CD4-positive, alpha-beta T cell (primary cell): ENCODE results near the gene CCDC152. TPM values are rescaled to one million over a fixed set of nuclear protein-coding genes. Genes with fewer than 3 reads are reported as not detected.

ENCODE experiments used
- ATAC-seq: fragments of 200-7000 bp; cut with Tn5 transposase; one replicate; pipeline ENCODE4 v1.10.0; 2022; ENCODE audit warnings: mild to moderate bottlenecking; ENCODE audit not compliant: poor library complexity
- CTCF ChIA-PET: fragments of 350-600 bp; sonication (Branson Sonifier 250); formaldehyde crosslinking; loops from one replicate; lab custom pipeline; 2021; ENCODE audit warnings: antibody characterized with exemption, inconsistent platforms; lab: Charles Lee
- POLR2A ChIA-PET: fragments of 350-600 bp; sonication (Branson Sonifier 250); formaldehyde crosslinking; loops from one replicate; lab custom pipeline; 2021; ENCODE audit warnings: antibody characterized with exemption, inconsistent platforms; lab: Charles Lee
- DNase-seq, 14 experiments: peaks; one replicate each; pipeline ENCODE4 v3.0.0-alpha.2; 2013 to 2020; ENCODE audit warnings: mixed read lengths in 2 of 14
- H3K27ac ChIP-seq, 2 donors: one replicate each; pipeline versions ENCODE4 v1.5.1 to v1.7.0; 2013; ENCODE audit warnings: low read length in 2 of 2, low read depth in 1 of 2, mild to moderate bottlenecking in 1 of 2
- H3K27me3 ChIP-seq, 2 experiments: 1 replicate in 1 of 2; 2 replicates in 1 of 2; pipeline versions ENCODE4 v1.6.1 to v1.7.0; 2013; ENCODE audit warnings: low read length in 2 of 2, control low read depth in 1 of 2, mild to moderate bottlenecking in 1 of 2, moderate library complexity in 1 of 2; ENCODE audit not compliant: insufficient read depth in 2 of 2, control insufficient read depth in 1 of 2
- H3K36me3 ChIP-seq: one replicate; pipeline ENCODE4 v1.6.1; 2013; ENCODE audit warnings: low read length, control low read depth; ENCODE audit not compliant: insufficient read depth
- H3K4me1 ChIP-seq: one replicate; pipeline ENCODE4 v1.6.1; 2013; ENCODE audit warnings: low read length, control low read depth; ENCODE audit not compliant: insufficient read depth
- H3K4me3 ChIP-seq: one replicate; pipeline ENCODE4 v1.5.1; 2013; ENCODE audit warnings: mild to moderate bottlenecking, low read length, moderate library complexity
- H3K9me3 ChIP-seq, 2 experiments: 1 replicate in 1 of 2; 2 replicates in 1 of 2; pipeline versions ENCODE4 v1.6.1 to v1.7.0; 2013; ENCODE audit warnings: low read length in 2 of 2, mild to moderate bottlenecking in 2 of 2, control low read depth in 1 of 2, moderate library complexity in 1 of 2; ENCODE audit not compliant: control insufficient read depth in 1 of 2, insufficient read depth in 1 of 2
- H3K27ac Mint-ChIP-seq: one replicate; pipeline ENCODE4 v1.8.0; 2020; ENCODE audit warnings: mixed read lengths
- H3K27me3 Mint-ChIP-seq: one replicate; pipeline ENCODE4 v1.8.0; 2021; ENCODE audit warnings: mixed read lengths
- H3K36me3 Mint-ChIP-seq: one replicate; pipeline ENCODE4 v1.8.0; 2021; ENCODE audit warnings: low read depth, mixed read lengths
- H3K4me1 Mint-ChIP-seq: one replicate; pipeline ENCODE4 v1.8.0; 2021; ENCODE audit warnings: low read depth, mixed read lengths
- H3K4me3 Mint-ChIP-seq: one replicate; pipeline ENCODE4 v1.8.0; 2020; ENCODE audit warnings: mild to moderate bottlenecking, mixed read lengths
- H3K9me3 Mint-ChIP-seq: one replicate; pipeline ENCODE4 v1.8.0; 2020; ENCODE audit warnings: mixed read lengths
- intact Hi-C, 2 experiments: fragments of 100-400 bp; cut with DNase I in 1 of 2; cut with micrococcal nuclease in 1 of 2; formaldehyde crosslinking; loops; one replicate each; pipeline versions ENCODE4 v1.15.1 to v1.9.0; 2023 to 2025; cut with DNase I, micrococcal nuclease
- total RNA-seq, 174 experiments: library from RNA in 2 of 174; stranded (reverse) in 2 of 174; gene quantifications; one replicate each; pipeline ENCODE4 v1.2.3 and lab custom pipeline; 2021 to 2026
- TF ChIP-seq, protein P1 (sequence below): fragments of 200-600 bp; IDR thresholded peaks from one replicate; pipeline ENCODE4 v1.8.0; 2022; ENCODE audit warnings: antibody characterized with exemption, mild to moderate bottlenecking

The CCDC152 gene
- total RNA-seq, 2 experiments from 2014 or later, result 1.2 to 1.6 TPM

DNA sequence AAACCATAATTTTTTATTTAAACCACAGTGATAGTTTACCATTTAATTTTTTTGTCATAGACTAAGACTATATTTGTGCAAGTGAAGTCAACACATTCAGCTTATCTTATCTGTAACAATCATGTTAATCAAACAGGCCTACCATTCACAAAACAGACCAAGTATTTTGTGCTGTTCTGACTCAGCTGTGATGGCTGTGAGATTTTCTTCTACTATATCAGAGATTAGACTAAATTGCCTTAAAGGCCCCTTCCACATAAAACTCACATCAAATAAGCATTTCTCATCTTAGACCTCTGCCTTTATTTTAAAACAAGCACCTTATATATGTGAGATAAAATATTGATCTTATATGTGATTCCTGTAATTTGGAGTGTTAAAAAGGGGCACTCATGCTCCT, 13.4 kb downstream of the CCDC152 start:
- H3K9me3 Mint-ChIP-seq, result no peaks in the 10 kb centered on the region
- H3K4me1 ChIP-seq, result no peaks in the 10 kb centered on the region
- ATAC-seq, result no peak
- H3K36me3 ChIP-seq, result no peaks in the 10 kb centered on the region
- peaks cover 24% of the 10 kb centered on the region for H3K36me3 Mint-ChIP-seq
- H3K27ac ChIP-seq, result no peak overlapping the region
- DNase-seq, result no peak
- H3K27me3 ChIP-seq, result no peaks in the 10 kb centered on the region
- no peak overlapping the region for H3K4me3 ChIP-seq
- TF ChIP-seq, protein P1, sequence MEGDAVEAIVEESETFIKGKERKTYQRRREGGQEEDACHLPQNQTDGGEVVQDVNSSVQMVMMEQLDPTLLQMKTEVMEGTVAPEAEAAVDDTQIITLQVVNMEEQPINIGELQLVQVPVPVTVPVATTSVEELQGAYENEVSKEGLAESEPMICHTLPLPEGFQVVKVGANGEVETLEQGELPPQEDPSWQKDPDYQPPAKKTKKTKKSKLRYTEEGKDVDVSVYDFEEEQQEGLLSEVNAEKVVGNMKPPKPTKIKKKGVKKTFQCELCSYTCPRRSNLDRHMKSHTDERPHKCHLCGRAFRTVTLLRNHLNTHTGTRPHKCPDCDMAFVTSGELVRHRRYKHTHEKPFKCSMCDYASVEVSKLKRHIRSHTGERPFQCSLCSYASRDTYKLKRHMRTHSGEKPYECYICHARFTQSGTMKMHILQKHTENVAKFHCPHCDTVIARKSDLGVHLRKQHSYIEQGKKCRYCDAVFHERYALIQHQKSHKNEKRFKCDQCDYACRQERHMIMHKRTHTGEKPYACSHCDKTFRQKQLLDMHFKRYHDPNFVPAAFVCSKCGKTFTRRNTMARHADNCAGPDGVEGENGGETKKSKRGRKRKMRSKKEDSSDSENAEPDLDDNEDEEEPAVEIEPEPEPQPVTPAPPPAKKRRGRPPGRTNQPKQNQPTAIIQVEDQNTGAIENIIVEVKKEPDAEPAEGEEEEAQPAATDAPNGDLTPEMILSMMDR, result no peak
- H3K9me3 ChIP-seq, result no peaks in the 10 kb centered on the region
- CTCF ChIA-PET, result no interaction called here
- H3K4me1 Mint-ChIP-seq, result no peaks in the 10 kb centered on the region
- POLR2A ChIA-PET, result no interaction called here
- H3K27ac Mint-ChIP-seq, result no peak overlapping the region
- no peak overlapping the region for H3K4me3 Mint-ChIP-seq
- H3K27me3 Mint-ChIP-seq, result peaks cover 9% of the 10 kb centered on the region
- intact Hi-C loops, result no loop called here

DNA sequence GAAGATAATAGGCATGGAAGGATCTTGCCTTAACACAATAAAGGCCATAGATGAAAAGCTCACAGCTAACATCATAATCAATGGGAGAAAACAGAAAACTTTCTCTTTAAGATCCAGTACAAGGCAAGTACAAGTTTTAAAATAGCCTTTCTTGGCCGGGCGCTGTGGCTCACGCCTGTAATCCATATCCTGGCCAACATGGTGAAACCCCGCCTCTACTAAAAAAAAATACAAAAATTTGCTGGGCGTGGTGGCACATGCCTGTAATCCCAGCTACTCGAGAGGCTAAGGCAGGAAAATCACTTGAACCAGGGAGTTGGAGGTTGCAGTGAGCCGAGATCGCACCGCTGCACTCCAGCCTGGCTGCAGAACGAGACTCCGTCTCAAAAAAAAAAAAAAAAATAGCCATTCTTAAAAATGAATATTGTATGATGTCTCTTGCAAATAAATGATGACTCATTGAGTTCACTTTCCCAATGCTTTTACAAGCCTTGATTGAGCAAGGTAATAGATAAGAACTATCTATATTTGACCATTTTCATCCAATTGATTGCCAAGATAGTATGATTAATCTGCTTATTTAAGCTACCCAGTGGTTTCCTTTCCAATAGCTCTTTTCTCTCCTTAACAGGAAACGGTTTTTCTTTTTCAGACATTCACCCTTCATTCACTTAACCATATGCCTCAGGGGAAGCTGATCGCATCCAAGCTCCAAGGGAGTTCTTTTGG, 15.8 kb downstream of the CCDC152 start:
- ChIA-PET CTCF (interaction anchor here (1.6 kb wide), 1 partner anchor 333 kb away, joined by 4 read pairs; no protein-coding TSS in a partner anchor), POLR2A (no interaction called here)
- no peak overlapping the region for H3K4me3 ChIP-seq
- H3K4me1 Mint-ChIP-seq, result no peaks in the 10 kb centered on the region
- no peaks in the 10 kb centered on the region for H3K9me3 ChIP-seq
- intact Hi-C loops, result no loop called here
- H3K27ac ChIP-seq, result no peak overlapping the region
- peaks cover 9% of the 10 kb centered on the region for H3K27me3 Mint-ChIP-seq
- H3K4me1 ChIP-seq, result no peaks in the 10 kb centered on the region
- no peak for ATAC-seq
- no peak overlapping the region for H3K27ac Mint-ChIP-seq
- H3K36me3 Mint-ChIP-seq, result peaks cover 24% of the 10 kb centered on the region
- TF ChIP-seq, protein P1, result no peak
- no peaks in the 10 kb centered on the region for H3K36me3 ChIP-seq
- no peaks in the 10 kb centered on the region for H3K9me3 Mint-ChIP-seq
- no peaks in the 10 kb centered on the region for H3K27me3 ChIP-seq
- H3K4me3 Mint-ChIP-seq, result no peak overlapping the region
- no peak for DNase-seq

- DNase-seq (no peak), ATAC-seq (no peak)
- no peaks in the 10 kb centered on the region for H3K27me3 ChIP-seq
- Mint-ChIP-seq H3K4me1 (no peaks in the 10 kb centered on the region), H3K9me3 (peaks cover 2% of the 10 kb centered on the region), H3K27me3 (no peaks in the 10 kb centered on the region), H3K4me3 (no peak overlapping the region), H3K27ac (no peak overlapping the region), H3K36me3 (peaks cover 17% of the 10 kb centered on the region)
- ChIA-PET POLR2A (no interaction called here), CTCF (no interaction called here)
- no peaks in the 10 kb centered on the region for H3K9me3 ChIP-seq
- no peak overlapping the region for H3K27ac ChIP-seq
- TF ChIP-seq, protein P1, result no peak
- H3K4me3 ChIP-seq, result no peak overlapping the region
- no peaks in the 10 kb centered on the region for H3K36me3 ChIP-seq
- intact Hi-C loops, result no loop called here
- no peaks in the 10 kb centered on the region for H3K4me1 ChIP-seq
These were observed 22.5 kb downstream of the CCDC152 start for GRCh38 chr5:42779083-42779482.
